BE2C (cell line): ENCODE measurements around the gene CAMK1D.

Experiments used
- DNase-seq: peaks from one replicate; pipeline ENCODE4 v3.0.0-alpha.2; 2020
- H3K27me3 ChIP-seq: fragments of 250-450 bp; sonication (Bioruptor Pico); 2 replicates; pipeline ENCODE4 v1.5.1; 2020; ENCODE audit warnings: mild to moderate bottlenecking
- H3K36me3 ChIP-seq: fragments of 250-450 bp; sonication (Bioruptor Pico); 2 replicates; pipeline ENCODE4 v1.5.1; 2020; ENCODE audit warnings: mild to moderate bottlenecking
- H3K4me1 ChIP-seq: fragments of 250-450 bp; sonication (Bioruptor Pico); 2 replicates; pipeline ENCODE4 v1.5.1; 2020
- H3K4me3 ChIP-seq: 2 replicates; pipeline ENCODE4 v1.5.1; 2011; ENCODE audit warnings: low read depth, low read length
- H3K9me3 ChIP-seq: fragments of 250-450 bp; sonication (Bioruptor Pico); 2 replicates; pipeline ENCODE4 v1.5.1; 2020
- TF ChIP-seq, protein P1 (sequence below): IDR thresholded peaks from 2 replicates; pipeline ENCODE4 v1.5.1; 2012; ENCODE audit warnings: mild to moderate bottlenecking, low read depth, low read length

Gene CAMK1D

GRCh38 chr10:12408472-12408871, 59.1 kb downstream of the CAMK1D start:
- TF ChIP-seq, protein P1, sequence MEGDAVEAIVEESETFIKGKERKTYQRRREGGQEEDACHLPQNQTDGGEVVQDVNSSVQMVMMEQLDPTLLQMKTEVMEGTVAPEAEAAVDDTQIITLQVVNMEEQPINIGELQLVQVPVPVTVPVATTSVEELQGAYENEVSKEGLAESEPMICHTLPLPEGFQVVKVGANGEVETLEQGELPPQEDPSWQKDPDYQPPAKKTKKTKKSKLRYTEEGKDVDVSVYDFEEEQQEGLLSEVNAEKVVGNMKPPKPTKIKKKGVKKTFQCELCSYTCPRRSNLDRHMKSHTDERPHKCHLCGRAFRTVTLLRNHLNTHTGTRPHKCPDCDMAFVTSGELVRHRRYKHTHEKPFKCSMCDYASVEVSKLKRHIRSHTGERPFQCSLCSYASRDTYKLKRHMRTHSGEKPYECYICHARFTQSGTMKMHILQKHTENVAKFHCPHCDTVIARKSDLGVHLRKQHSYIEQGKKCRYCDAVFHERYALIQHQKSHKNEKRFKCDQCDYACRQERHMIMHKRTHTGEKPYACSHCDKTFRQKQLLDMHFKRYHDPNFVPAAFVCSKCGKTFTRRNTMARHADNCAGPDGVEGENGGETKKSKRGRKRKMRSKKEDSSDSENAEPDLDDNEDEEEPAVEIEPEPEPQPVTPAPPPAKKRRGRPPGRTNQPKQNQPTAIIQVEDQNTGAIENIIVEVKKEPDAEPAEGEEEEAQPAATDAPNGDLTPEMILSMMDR: no peak
- DNase-seq: no peak
- Histone ChIP-seq H3K36me3 (no peaks in the 10 kb centered on the region), H3K4me1 (no peaks in the 10 kb centered on the region), H3K27me3 (no peaks in the 10 kb centered on the region), H3K4me3 (no peak overlapping the region), H3K9me3 (no peaks in the 10 kb centered on the region)

DNA sequence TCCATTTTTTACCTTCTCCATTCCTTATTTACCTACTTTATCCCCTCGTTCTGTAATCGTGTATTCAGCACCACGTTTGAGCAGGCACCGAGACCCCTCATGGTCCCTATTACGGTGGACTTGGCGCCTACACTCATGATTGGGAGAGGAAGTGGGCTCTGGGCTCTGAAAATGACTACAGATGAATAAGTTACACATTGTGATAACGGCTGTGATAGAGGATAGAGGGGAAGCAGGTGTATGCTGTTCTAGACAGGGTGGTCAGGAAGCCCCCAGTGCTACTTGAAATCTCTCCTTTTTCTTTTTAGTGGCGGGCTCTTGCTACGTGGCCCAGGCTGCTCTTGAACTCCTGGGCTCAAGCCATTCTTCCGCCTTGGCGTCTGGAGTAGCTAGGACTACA, 59.8 kb downstream of the CAMK1D start:
- Histone ChIP-seq H3K27me3 (no peaks in the 10 kb centered on the region), H3K9me3 (no peaks in the 10 kb centered on the region), H3K4me1 (no peaks in the 10 kb centered on the region), H3K36me3 (no peaks in the 10 kb centered on the region), H3K4me3 (no peak overlapping the region)
- no peak for DNase-seq
- TF ChIP-seq, protein P1: no peak

DNA sequence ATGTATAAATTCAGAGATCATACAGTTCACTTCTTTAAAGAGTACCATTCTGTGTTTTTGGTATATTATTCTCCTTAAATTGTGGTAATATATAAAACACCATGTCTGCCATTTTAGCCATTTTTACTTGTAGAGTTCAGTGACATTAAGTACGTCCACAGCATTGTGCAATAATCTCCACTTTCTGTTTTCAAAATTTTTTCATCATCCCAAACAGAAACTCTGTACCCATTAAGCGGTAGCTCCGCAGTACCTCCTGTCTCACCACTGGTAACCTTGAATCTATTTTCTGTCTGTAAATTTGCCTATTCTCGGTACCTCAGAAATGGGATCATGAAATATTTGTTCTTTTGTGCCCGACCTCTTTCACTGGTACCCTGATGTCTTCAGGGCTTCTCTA, 60.3 kb downstream of the CAMK1D start:
- Histone ChIP-seq H3K27me3 (no peaks in the 10 kb centered on the region), H3K36me3 (no peaks in the 10 kb centered on the region), H3K4me1 (no peaks in the 10 kb centered on the region), H3K9me3 (no peaks in the 10 kb centered on the region), H3K4me3 (no peak overlapping the region)
- TF ChIP-seq, protein P1: no peak
- DNase-seq: no peak

- Histone ChIP-seq H3K4me3 (no peak overlapping the region), H3K9me3 (no peaks in the 10 kb centered on the region), H3K4me1 (no peaks in the 10 kb centered on the region), H3K27me3 (no peaks in the 10 kb centered on the region), H3K36me3 (no peaks in the 10 kb centered on the region)
- DNase-seq: no peak
- TF ChIP-seq, protein P1: no peak
Observed at GRCh38 chr10:12412666-12413368, 63.5 kb downstream of the CAMK1D start.

DNA sequence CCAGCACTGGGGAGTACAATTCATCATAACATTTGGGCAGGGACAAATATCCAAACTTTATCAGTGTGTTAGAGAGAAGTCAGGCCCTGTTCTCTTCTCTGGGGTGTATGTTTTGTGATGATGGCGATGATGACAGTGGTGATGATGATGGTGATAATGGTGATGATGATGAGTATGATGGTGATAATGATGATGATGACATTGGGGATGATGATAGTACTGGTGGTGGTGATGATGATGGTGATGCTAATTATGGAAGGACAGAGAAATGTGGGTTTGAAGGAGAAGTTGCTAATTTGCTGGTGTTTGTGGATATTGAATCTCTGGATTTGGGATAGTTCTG, 64.0 kb downstream of the CAMK1D start:
- no peaks in the 10 kb centered on the region for H3K27me3 ChIP-seq
- H3K4me1 ChIP-seq: no peaks in the 10 kb centered on the region
- no peaks in the 10 kb centered on the region for H3K9me3 ChIP-seq
- no peaks in the 10 kb centered on the region for H3K36me3 ChIP-seq
- TF ChIP-seq, protein P1: no peak
- H3K4me3 ChIP-seq: no peak overlapping the region
- DNase-seq: no peak

- H3K4me1 ChIP-seq: no peaks in the 10 kb centered on the region
- TF ChIP-seq, protein P1: no peak
- no peak overlapping the region for H3K4me3 ChIP-seq
- no peaks in the 10 kb centered on the region for H3K36me3 ChIP-seq
- no peaks in the 10 kb centered on the region for H3K27me3 ChIP-seq
- no peaks in the 10 kb centered on the region for H3K9me3 ChIP-seq
- DNase-seq: no peak
Observed at GRCh38 chr10:12414278-12414989, 65.1 kb downstream of the CAMK1D start.
